GM12878 (cell line): ENCODE measurements around the gene ZNF576. TPM values are rescaled to one million over a fixed set of nuclear protein-coding genes. Genes with fewer than 3 reads are reported as not detected.
A peak's percentile ranks its signal among the peaks of the same experiment; 100 is the strongest.

Source experiments
- ATAC-seq: fragments of 200-7000 bp; cut with Tn5 transposase; 3 replicates; pipeline ENCODE4 v1.9.1; 2020; ENCODE audit warnings: mild to moderate bottlenecking, moderate library complexity
- BruUV-seq: library from RNA; stranded (reverse); fragments of 400-500 nt; replicated peaks from 2 replicates; lab custom pipeline; 2021; lab: Mats Ljungman, UMichigan
- CTCF ChIA-PET: fragments of 300-600 bp; sonication (Branson Sonifier 250); formaldehyde crosslinking; extraction: SDS; loops from one replicate; lab custom pipeline; 2021; ENCODE audit warnings: inconsistent platforms; lab: Yijun Ruan, JAX
- POLR2A ChIA-PET: fragments of 350-600 bp; formaldehyde crosslinking; extraction: SDS; loops from one replicate; lab custom pipeline; 2021; ENCODE audit warnings: inconsistent platforms; lab: Charles Lee
- RAD21 ChIA-PET: fragments of 300-600 bp; sonication (Branson Sonifier 250); formaldehyde crosslinking; loops from one replicate; lab custom pipeline; 2023; ENCODE audit warnings: antibody characterized with exemption; ENCODE audit not compliant: unreplicated experiment; lab: Charles Lee
- SMC1A ChIA-PET: fragments of 300-600 bp; sonication (Branson Sonifier 250); formaldehyde crosslinking; loops from one replicate; lab custom pipeline; 2023; ENCODE audit not compliant: unreplicated experiment, uncharacterized antibody; lab: Charles Lee
- DNase-seq: peaks from one replicate; pipeline ENCODE4 v3.0.0-alpha.2; 2011; ENCODE audit warnings: low read depth, low spot score
- FAIRE-seq: peaks from 3 replicates; lab custom pipeline; 2011; peaks lifted over from hg19 to GRCh38; lab: Jason Lieb, UNC
- H2AFZ ChIP-seq: 2 replicates; pipeline ENCODE4 v1.6.0; 2011; ENCODE audit warnings: low read depth, low read length, control low read depth; ENCODE audit not compliant: control insufficient read depth
- H3K27ac ChIP-seq: 2 replicates; pipeline ENCODE4 v1.5.1; 2011; ENCODE audit warnings: control low read depth; ENCODE audit not compliant: control insufficient read depth, insufficient read depth
- H3K27me3 ChIP-seq, 2 experiments: replicated peaks in 1 of 2; 2 replicates each; pipeline versions ENCODE4 v1.6.0 to v1.6.1; 2011; ENCODE audit warnings: low read length in 1 of 2; ENCODE audit not compliant: control insufficient read depth in 2 of 2, insufficient read depth in 2 of 2
- H3K36me3 ChIP-seq, 2 experiments: 2 replicates each; pipeline ENCODE4 v1.5.1; 2011; ENCODE audit warnings: low read length in 1 of 2; ENCODE audit not compliant: control insufficient read depth in 2 of 2, insufficient read depth in 2 of 2
- H3K4me1 ChIP-seq: 2 replicates; pipeline ENCODE4 v1.6.1; 2011; ENCODE audit warnings: mild to moderate bottlenecking, low read length, moderate library complexity, mixed read lengths; ENCODE audit not compliant: control insufficient read depth, insufficient read depth
- H3K4me2 ChIP-seq: 2 replicates; pipeline ENCODE4 v1.6.0; 2011; ENCODE audit warnings: control low read depth; ENCODE audit not compliant: control insufficient read depth, insufficient read depth
- H3K4me3 ChIP-seq: fragments of 200-600 bp; sonication (generic); 2 replicates; pipeline ENCODE4 v1.5.1; 2016
- H3K79me2 ChIP-seq: 2 replicates; pipeline ENCODE4 v1.6.0; 2011; ENCODE audit warnings: low read length; ENCODE audit not compliant: control insufficient read depth, insufficient read depth
- H3K9ac ChIP-seq: 2 replicates; pipeline ENCODE4 v1.8.0; 2011; ENCODE audit warnings: low read length, control low read depth, mixed read lengths; ENCODE audit not compliant: control insufficient read depth, insufficient read depth
- H3K9me3 ChIP-seq: replicated peaks from 3 replicates; pipeline ENCODE4 v1.5.1; 2011; ENCODE audit warnings: mild to moderate bottlenecking, low read length; ENCODE audit not compliant: control insufficient read depth, insufficient read depth
- H4K20me1 ChIP-seq: 2 replicates; pipeline ENCODE4 v1.6.0; 2011; ENCODE audit not compliant: control insufficient read depth, insufficient read depth
- E2F4 ChIP-seq: IDR thresholded peaks from 2 replicates; pipeline ENCODE4 v1.6.1; 2012; ENCODE audit warnings: low read depth, low read length, improper control_type of control experiment
- NKRF ChIP-seq: fragments of 450-650 bp; conservative IDR thresholded peaks from 2 replicates; pipeline ENCODE4 v1.6.1; 2017; ENCODE audit warnings: mild to moderate bottlenecking, moderate library complexity
- PAX8 ChIP-seq: fragments of 450-650 bp; IDR thresholded peaks from 2 replicates; pipeline ENCODE4 v1.6.1; 2017; ENCODE audit warnings: mild to moderate bottlenecking, moderate library complexity
- RELB ChIP-seq: fragments of 450-650 bp; IDR thresholded peaks from 2 replicates; pipeline ENCODE4 v1.6.1; 2017; ENCODE audit warnings: low read depth, mild to moderate bottlenecking, moderate library complexity
- WGBS: methylation state at CpG from one replicate; pipeline ENCODE4 v1.1.6; 2016; ENCODE audit warnings: low lambda C conversion rate; ENCODE audit not compliant: insufficient replicate concordance, insufficient coverage; ENCODE audit errors: missing lambda C conversion rate; 5-methylcytosine and 5-hydroxymethylcytosine counted together
- in situ Hi-C: fragments of 300-500 bp; cut with MboI; formaldehyde crosslinking; loops from 9 replicates; pipeline ENCODE4 v1.14.3; 2018; ENCODE audit warnings: mixed read lengths
- intact Hi-C: fragments of 100-400 bp; cut with micrococcal nuclease; formaldehyde crosslinking; loops from one replicate; pipeline ENCODE4 v1.14.2; 2022; ENCODE audit not compliant: unreplicated experiment
- polyA plus RNA-seq, 11 experiments: library from polyadenylated mRNA; depleted of rRNA in 4 of 11; unstranded in 6 of 11; stranded (reverse) in 5 of 11; fragments of >200 nt; fragmentation: Nextera tagmentation in 4 of 11; fragmentation: Illumina TruSeq in 1 of 11; extraction: Ambion mirVana in 4 of 11; extraction: Trizol in 1 of 11; gene quantifications; 1 replicate in 1 of 11; 2 replicates in 10 of 11; pipeline versions ENCODE4 v1.2.1 to v1.2.3, GENCODE V29; 2011 to 2016; ENCODE audit warnings: inconsistent platforms in 2 of 11, missing spikeins in 2 of 11, low read depth in 1 of 11
- total RNA-seq, 4 experiments: library from RNA; depleted of rRNA in 3 of 4; stranded (reverse); fragments of >200 nt in 3 of 4; fragmentation: Illumina TruSeq in 1 of 4; extraction: Trizol in 1 of 4; gene quantifications; 2 replicates each; pipeline versions ENCODE4 v1.2.1 to v1.2.3, GENCODE V29; 2013 to 2021

ZNF576 gene
- total and polyA plus RNA-seq, 10 of the 15 experiments (the other 5 are each of a cell fraction or from before 2014, with no cell fraction given), result 7.4 to 29.8 (median 14.3) TPM

- H3K4me3 ChIP-seq, result no peak overlapping the region
- H3K9ac ChIP-seq, result no peak overlapping the region
- SMC1A ChIA-PET, result no interaction called here
- no peaks in the 10 kb centered on the region for H3K79me2 ChIP-seq
- H3K4me2 ChIP-seq, result no peak overlapping the region
- DNase-seq (no peak), FAIRE-seq (no peak), ATAC-seq (no peak)
- intact Hi-C loops (no loop called here), in situ Hi-C loops (no loop called here)
- no peaks in the 10 kb centered on the region for H3K27me3 ChIP-seq
- H4K20me1 ChIP-seq, result no peaks in the 10 kb centered on the region
- H3K36me3 ChIP-seq, result no peaks in the 10 kb centered on the region; a peak in 1 of 4 replicates
- no peak for TF ChIP-seq PAX8
- H3K9me3 ChIP-seq, result no peaks in the 10 kb centered on the region
- BruUV-seq, result no TSS peak
- no peak overlapping the region for H2AFZ ChIP-seq
- H3K27ac ChIP-seq, result no peak overlapping the region
- peaks cover 5% of the 10 kb centered on the region for H3K4me1 ChIP-seq
- POLR2A ChIA-PET, result no interaction called here
- CTCF ChIA-PET, result interaction anchor here (3.6 to 4.7 kb wide), 2 partner anchors 14 to 26 kb away, joined by 13 to 52 read pairs; partner anchors contain the start of genes IRGQ and ZNF576
- RAD21 ChIA-PET, result no interaction called here
- WGBS, result 54% methylated on average over 7 of the region's 7 CpGs
Measured at GRCh38 chr19:43581467-43581866, 14.9 kb upstream of the ZNF576 start.

GRCh38 chr19:43582495-43582894, 13.9 kb upstream of the ZNF576 start:
- no peaks in the 10 kb centered on the region; a peak in 1 of 4 replicates for H3K36me3 ChIP-seq
- H3K27ac ChIP-seq, result no peak overlapping the region
- SMC1A ChIA-PET, result interaction anchor here (3.2 kb wide), 1 partner anchor 12 kb away, joined by 15 read pairs; no protein-coding TSS in a partner anchor
- no peaks in the 10 kb centered on the region for H4K20me1 ChIP-seq
- CTCF ChIA-PET, result interaction anchor here (3.6 to 4.7 kb wide), 2 partner anchors 12 to 27 kb away, joined by 13 to 52 read pairs; partner anchors contain the start of genes IRGQ and ZNF576
- H3K9me3 ChIP-seq, result no peaks in the 10 kb centered on the region
- no peak overlapping the region for H3K4me3 ChIP-seq
- 50% methylated on average over 2 of the region's 2 CpGs for WGBS
- no TSS peak for BruUV-seq
- FAIRE-seq, result no peak
- no peak for ATAC-seq
- RAD21 ChIA-PET, result interaction anchor here (0.5 to 3.3 kb wide), 2 partner anchors 13 to 55 kb away, joined by 3 to 18 read pairs; partner anchors contain the start of genes IRGQ and ZNF576
- H3K4me2 ChIP-seq, result 0 out of 2 replicates have a peak overlapping the region, but pooled peaks have one; percentile 19
- DNase-seq, result no peak
- H3K4me1 ChIP-seq, result peaks cover 5% of the 10 kb centered on the region
- POLR2A ChIA-PET, result no interaction called here
- no peak overlapping the region for H3K9ac ChIP-seq
- TF ChIP-seq NKRF, result no peak
- no peak for TF ChIP-seq E2F4
- TF ChIP-seq RELB, result no peak
- intact Hi-C loops (no loop called here), in situ Hi-C loops (no loop called here)
- no peaks in the 10 kb centered on the region for H3K27me3 ChIP-seq
- no peaks in the 10 kb centered on the region for H3K79me2 ChIP-seq
- H2AFZ ChIP-seq, result no peak overlapping the region
